ENCODE results near the gene HSF2. TPM values are rescaled to one million over a fixed set of nuclear protein-coding genes. Genes with fewer than 3 reads are reported as not detected.

HSF2 gene
- total and polyA plus RNA-seq, 10 of the 15 experiments (the other 5 are each of a cell fraction or from before 2014, with no cell fraction given) = 9.5 to 38.3 (median 16.8) TPM

- peaks cover 41% of the 10 kb centered on the region for H3K79me2 ChIP-seq (ENCODE audit: control insufficient read depth, insufficient read depth, low read length)
- H3K4me1 ChIP-seq (ENCODE audit: control insufficient read depth, insufficient read depth, low read length) = no peaks in the 10 kb centered on the region; the same call in none of the 2 replicates
- H3K27me3 ChIP-seq (replicated peaks in 1 of 2; ENCODE audit: control insufficient read depth in 2 of 2, insufficient read depth in 2 of 2, low read length in 1 of 2) = no peaks in the 10 kb centered on the region
- H3K9ac ChIP-seq (ENCODE audit: control insufficient read depth, insufficient read depth, low read length) = no peak overlapping the region
- no peak for DNase-seq (ENCODE audit: low read depth, low spot score)
- no peaks in the 10 kb centered on the region for H3K36me3 ChIP-seq (ENCODE audit: control insufficient read depth in 2 of 2, insufficient read depth in 2 of 2, low read length in 1 of 2)
- no peak for FAIRE-seq
- BruUV-seq (replicated peaks) = no TSS peak
- WGBS (ENCODE audit: insufficient coverage, insufficient replicate concordance, low lambda C conversion rate, missing lambda C conversion rate) = 99% methylated on average over 4 of the region's 4 CpGs
- no peaks in the 10 kb centered on the region for H4K20me1 ChIP-seq (ENCODE audit: control insufficient read depth, insufficient read depth)
- RAD21 ChIA-PET (ENCODE audit: unreplicated experiment) = interaction anchor here (1.5 kb wide), 1 partner anchor 12 kb away, joined by 6 read pairs; no protein-coding TSS in a partner anchor
- SMC1A ChIA-PET (ENCODE audit: uncharacterized antibody, unreplicated experiment) = interaction anchor here (0.6 to 1.4 kb wide), 6 partner anchors 11 to 182 kb away, joined by 3 to 7 read pairs (median 3); no protein-coding TSS in a partner anchor
- POLR2A ChIA-PET = interaction anchor here (1.1 kb wide), 1 partner anchor 70 kb away, joined by 3 read pairs; the partner anchor contains the start of gene SERINC1
- no peak overlapping the region for H3K27ac ChIP-seq (ENCODE audit: control insufficient read depth, insufficient read depth)
- H3K4me3 ChIP-seq = peak overlapping the region; percentile 93
- H3K9me3 ChIP-seq (replicated peaks; ENCODE audit: control insufficient read depth, insufficient read depth, low read length) = no peaks in the 10 kb centered on the region
- in situ Hi-C loops (cut with MboI) (no loop called here), intact Hi-C loops (cut with micrococcal nuclease; ENCODE audit: unreplicated experiment) (no loop called here)
- no peak overlapping the region for H2AFZ ChIP-seq (ENCODE audit: control insufficient read depth, low read depth, low read length)
- CTCF ChIA-PET = interaction anchor here (1.2 to 1.5 kb wide), 3 partner anchors 12 to 129 kb away, joined by 3 to 6 read pairs (median 5); no protein-coding TSS in a partner anchor
- no peak for ATAC-seq
- H3K4me2 ChIP-seq (ENCODE audit: control insufficient read depth, insufficient read depth) = peak overlapping the region; percentile 89
- TF ChIP-seq EP300 (IDR thresholded peaks at IDR 0.05; ENCODE audit: borderline replicate concordance in 1 of 2, control insufficient read depth in 1 of 2, low read depth in 2 of 2, low read length in 2 of 2) (no peak), BHLHE40 (IDR thresholded peaks at IDR 0.05; ENCODE audit: borderline replicate concordance in 1 of 2, low read depth in 2 of 2, low read length in 1 of 2) (no peak), EZH2 (IDR thresholded peaks at IDR 0.05; ENCODE audit: borderline replicate concordance, control insufficient read depth, low read depth, low read length) (no peak), RCOR1 (conservative IDR thresholded peaks at IDR 0.05; ENCODE audit: low read depth, low read length) (no peak), CBFB (IDR thresholded peaks at IDR 0.05; ENCODE audit: low read depth) (no peak), BMI1 (IDR thresholded peaks at IDR 0.05; ENCODE audit: borderline replicate concordance) (no peak), SIX5 (IDR thresholded peaks at IDR 0.05; ENCODE audit: low read depth, low read length, severe bottlenecking) (no peak), ZBTB33 (IDR thresholded peaks at IDR 0.05) (no peak), MYC (IDR thresholded peaks at IDR 0.05; ENCODE audit: insufficient read depth, insufficient read length, insufficient replicate concordance, low read length, severe bottlenecking) (no peak), ZNF384 (IDR thresholded peaks at IDR 0.05; ENCODE audit: borderline replicate concordance, low read depth, low read length) (no peak), NFYB (IDR thresholded peaks at IDR 0.05; ENCODE audit: insufficient read depth, low read depth, low read length) (no peak), IKZF1 (conservative IDR thresholded peaks at IDR 0.05) (no peak)
- TF ChIP-seq, protein P1, sequence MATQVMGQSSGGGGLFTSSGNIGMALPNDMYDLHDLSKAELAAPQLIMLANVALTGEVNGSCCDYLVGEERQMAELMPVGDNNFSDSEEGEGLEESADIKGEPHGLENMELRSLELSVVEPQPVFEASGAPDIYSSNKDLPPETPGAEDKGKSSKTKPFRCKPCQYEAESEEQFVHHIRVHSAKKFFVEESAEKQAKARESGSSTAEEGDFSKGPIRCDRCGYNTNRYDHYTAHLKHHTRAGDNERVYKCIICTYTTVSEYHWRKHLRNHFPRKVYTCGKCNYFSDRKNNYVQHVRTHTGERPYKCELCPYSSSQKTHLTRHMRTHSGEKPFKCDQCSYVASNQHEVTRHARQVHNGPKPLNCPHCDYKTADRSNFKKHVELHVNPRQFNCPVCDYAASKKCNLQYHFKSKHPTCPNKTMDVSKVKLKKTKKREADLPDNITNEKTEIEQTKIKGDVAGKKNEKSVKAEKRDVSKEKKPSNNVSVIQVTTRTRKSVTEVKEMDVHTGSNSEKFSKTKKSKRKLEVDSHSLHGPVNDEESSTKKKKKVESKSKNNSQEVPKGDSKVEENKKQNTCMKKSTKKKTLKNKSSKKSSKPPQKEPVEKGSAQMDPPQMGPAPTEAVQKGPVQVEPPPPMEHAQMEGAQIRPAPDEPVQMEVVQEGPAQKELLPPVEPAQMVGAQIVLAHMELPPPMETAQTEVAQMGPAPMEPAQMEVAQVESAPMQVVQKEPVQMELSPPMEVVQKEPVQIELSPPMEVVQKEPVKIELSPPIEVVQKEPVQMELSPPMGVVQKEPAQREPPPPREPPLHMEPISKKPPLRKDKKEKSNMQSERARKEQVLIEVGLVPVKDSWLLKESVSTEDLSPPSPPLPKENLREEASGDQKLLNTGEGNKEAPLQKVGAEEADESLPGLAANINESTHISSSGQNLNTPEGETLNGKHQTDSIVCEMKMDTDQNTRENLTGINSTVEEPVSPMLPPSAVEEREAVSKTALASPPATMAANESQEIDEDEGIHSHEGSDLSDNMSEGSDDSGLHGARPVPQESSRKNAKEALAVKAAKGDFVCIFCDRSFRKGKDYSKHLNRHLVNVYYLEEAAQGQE (IDR thresholded peaks at IDR 0.05; ENCODE audit: low read depth, low read length) = no peak
- TF ChIP-seq, protein P2, sequence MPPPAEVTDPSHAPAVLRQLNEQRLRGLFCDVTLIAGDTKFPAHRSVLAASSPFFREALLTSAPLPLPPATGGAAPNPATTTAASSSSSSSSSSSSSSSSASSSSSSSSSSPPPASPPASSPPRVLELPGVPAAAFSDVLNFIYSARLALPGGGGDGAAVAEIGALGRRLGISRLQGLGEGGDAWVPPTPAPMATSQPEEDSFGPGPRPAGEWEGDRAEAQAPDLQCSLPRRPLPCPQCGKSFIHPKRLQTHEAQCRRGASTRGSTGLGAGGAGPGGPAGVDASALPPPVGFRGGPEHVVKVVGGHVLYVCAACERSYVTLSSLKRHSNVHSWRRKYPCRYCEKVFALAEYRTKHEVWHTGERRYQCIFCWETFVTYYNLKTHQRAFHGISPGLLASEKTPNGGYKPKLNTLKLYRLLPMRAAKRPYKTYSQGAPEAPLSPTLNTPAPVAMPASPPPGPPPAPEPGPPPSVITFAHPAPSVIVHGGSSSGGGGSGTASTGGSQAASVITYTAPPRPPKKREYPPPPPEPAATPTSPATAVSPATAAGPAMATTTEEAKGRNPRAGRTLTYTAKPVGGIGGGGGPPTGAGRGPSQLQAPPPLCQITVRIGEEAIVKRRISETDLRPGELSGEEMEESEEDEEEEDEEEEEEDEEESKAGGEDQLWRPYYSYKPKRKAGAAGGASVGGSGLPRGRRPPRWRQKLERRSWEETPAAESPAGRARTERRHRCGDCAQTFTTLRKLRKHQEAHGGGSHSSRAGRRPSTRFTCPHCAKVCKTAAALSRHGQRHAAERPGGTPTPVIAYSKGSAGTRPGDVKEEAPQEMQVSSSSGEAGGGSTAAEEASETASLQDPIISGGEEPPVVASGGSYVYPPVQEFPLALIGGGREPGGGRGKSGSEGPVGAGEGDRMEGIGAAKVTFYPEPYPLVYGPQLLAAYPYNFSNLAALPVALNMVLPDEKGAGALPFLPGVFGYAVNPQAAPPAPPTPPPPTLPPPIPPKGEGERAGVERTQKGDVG (CRISPR knock-in tag; IDR thresholded peaks at IDR 0.05) = no peak
Measured at GRCh38 chr6:122401104-122401503, 1.7 kb downstream of the HSF2 start.
